ENCODE measurements around the gene HOXB13. TPM values are rescaled to one million over a fixed set of nuclear protein-coding genes. Genes with fewer than 3 reads are reported as not detected.

The HOXB13 gene
- total and polyA plus RNA-seq, 7 experiments from 2014 or later, result not detected

GRCh38 chr17:48729335-48730239 is 1.0 kb upstream of the HOXB13 start:
- Mint-ChIP-seq H3K9me3 (peaks cover 0 to 3% (median 0%) of the 10 kb centered on the region in 11 donors), H3K36me3 (no peaks in the 10 kb centered on the region), H3K4me1 (peaks cover 24 to 50% (median 32%) of the 10 kb centered on the region in 7 donors), H3K27ac (peak overlapping the region in 1 of 9 donors; percentile 72), H3K27me3 (peaks cover 93 to 97% (median 94%) of the 10 kb centered on the region in 5 donors), H3K4me3 (peak overlapping the region in 4 of 10 donors; percentile 22 to 78 (median 53))
- H3K4me1 ChIP-seq (ENCODE audit: control insufficient read depth in 2 of 2, insufficient read depth in 2 of 2, low read length in 2 of 2), result peaks cover 12 to 25% of the 10 kb centered on the region in 2 donors
- H3K4me3 ChIP-seq (ENCODE audit: low read length), result no peak overlapping the region
- ATAC-seq (no peak), DNase-seq (peak in 1 of 9 donors; percentile 2)
- no peak overlapping the region for H3K27ac ChIP-seq (ENCODE audit: low read depth, low read length)
- H3K27me3 ChIP-seq (ENCODE audit: control insufficient read depth in 2 of 2, insufficient read depth in 2 of 2, low read length in 2 of 2), result peaks cover 34 to 72% of the 10 kb centered on the region in 2 donors
- intact Hi-C loops (cut with micrococcal nuclease), result loop anchor here (5.0 to 10.0 kb wide), 3 partner anchors 87 to 265 kb away; partner anchors contain the start of genes HOXB7 (in 1 of the 2) and IGF2BP1 (in 1 of the 2)
- ChIA-PET POLR2A (no interaction called here), CTCF (interaction anchor here (0.8 kb wide), 1 partner anchor 149 kb away, joined by 3 read pairs; no protein-coding TSS in a partner anchor)
- H3K9me3 ChIP-seq (ENCODE audit: control insufficient read depth in 2 of 3, low read length in 3 of 3), result no peaks in the 10 kb centered on the region
- no peaks in the 10 kb centered on the region for H3K36me3 ChIP-seq (ENCODE audit: control insufficient read depth in 2 of 3, insufficient read depth in 3 of 3, low read length in 3 of 3)

- no peak for ATAC-seq
- H3K36me3 ChIP-seq (ENCODE audit: control insufficient read depth in 2 of 3, insufficient read depth in 3 of 3, low read length in 3 of 3), result no peaks in the 10 kb centered on the region
- POLR2A ChIA-PET, result no interaction called here
- no peak overlapping the region for H3K4me3 ChIP-seq (ENCODE audit: low read length)
- no peak overlapping the region for H3K27ac ChIP-seq (ENCODE audit: low read depth, low read length)
- no peaks in the 10 kb centered on the region for H3K9me3 ChIP-seq (ENCODE audit: control insufficient read depth in 2 of 3, low read length in 3 of 3)
- CTCF ChIA-PET, result interaction anchor here (0.6 kb wide), 1 partner anchor 153 kb away, joined by 4 read pairs; no protein-coding TSS in a partner anchor
- H3K27me3 ChIP-seq (ENCODE audit: control insufficient read depth in 2 of 2, insufficient read depth in 2 of 2, low read length in 2 of 2), result peaks cover 35 to 79% of the 10 kb centered on the region in 2 donors
- Mint-ChIP-seq H3K36me3 (no peaks in the 10 kb centered on the region), H3K27me3 (peaks cover 92 to 99% (median 96%) of the 10 kb centered on the region in 5 donors), H3K4me3 (peak overlapping the region in 9 of 10 donors; percentile 27 to 89 (median 56)), H3K9me3 (peaks cover 0 to 3% (median 0%) of the 10 kb centered on the region in 11 donors), H3K27ac (peak overlapping the region in 1 of 9 donors; percentile 47), H3K4me1 (peaks cover 26 to 53% (median 36%) of the 10 kb centered on the region in 7 donors)
- H3K4me1 ChIP-seq (ENCODE audit: control insufficient read depth in 2 of 2, insufficient read depth in 2 of 2, low read length in 2 of 2), result peaks cover 27 to 36% of the 10 kb centered on the region in 2 donors
- intact Hi-C loops (cut with micrococcal nuclease), result loop anchor here (5.0 to 10.0 kb wide), 3 partner anchors 85 to 267 kb away; partner anchors contain the start of genes HOXB7 (in 1 of the 2) and IGF2BP1 (in 1 of the 2)
- no peak for DNase-seq
Measured at GRCh38 chr17:48727415-48728175, 955 bp downstream of the HOXB13 start.

GRCh38 chr17:48726916-48727286 is 1.6 kb downstream of the HOXB13 start:
- Mint-ChIP-seq H3K9me3 (peaks cover 0 to 6% (median 0%) of the 10 kb centered on the region in 11 donors), H3K4me1 (peaks cover 24 to 55% (median 36%) of the 10 kb centered on the region in 7 donors), H3K36me3 (no peaks in the 10 kb centered on the region), H3K27ac (peak overlapping the region in 1 of 9 donors; percentile 47), H3K27me3 (peaks cover 92 to 99% (median 96%) of the 10 kb centered on the region in 5 donors), H3K4me3 (peak overlapping the region in 5 of 10 donors; percentile 0 to 30 (median 4))
- intact Hi-C loops (cut with micrococcal nuclease), result loop anchor here (5.0 to 10.0 kb wide), 3 partner anchors 85 to 268 kb away; partner anchors contain the start of genes HOXB7 (in 1 of the 2) and IGF2BP1 (in 1 of the 2)
- CTCF ChIA-PET, result no interaction called here
- ATAC-seq (no peak), DNase-seq (no peak)
- Histone ChIP-seq H3K27ac (ENCODE audit: low read depth, low read length) (no peak overlapping the region), H3K36me3 (ENCODE audit: control insufficient read depth in 2 of 3, insufficient read depth in 3 of 3, low read length in 3 of 3) (no peaks in the 10 kb centered on the region), H3K4me3 (ENCODE audit: low read length) (no peak overlapping the region), H3K4me1 (ENCODE audit: control insufficient read depth in 2 of 2, insufficient read depth in 2 of 2, low read length in 2 of 2) (peaks cover 27 to 36% of the 10 kb centered on the region in 2 donors), H3K9me3 (ENCODE audit: control insufficient read depth in 2 of 3, low read length in 3 of 3) (no peaks in the 10 kb centered on the region), H3K27me3 (ENCODE audit: control insufficient read depth in 2 of 2, insufficient read depth in 2 of 2, low read length in 2 of 2) (peaks cover 42 to 86% of the 10 kb centered on the region in 2 donors)
- POLR2A ChIA-PET, result interaction anchor here (0.8 to 1.2 kb wide), 2 partner anchors 10 to 150 kb away, joined by 3 to 4 read pairs; no protein-coding TSS in a partner anchor

- POLR2A ChIA-PET, result interaction anchor here (0.8 to 1.2 kb wide), 2 partner anchors 9 to 151 kb away, joined by 3 to 4 read pairs; no protein-coding TSS in a partner anchor
- H3K9me3 ChIP-seq (ENCODE audit: control insufficient read depth in 2 of 3, low read length in 3 of 3), result no peaks in the 10 kb centered on the region
- H3K27me3 ChIP-seq (ENCODE audit: control insufficient read depth in 2 of 2, insufficient read depth in 2 of 2, low read length in 2 of 2), result peaks cover 43 to 91% of the 10 kb centered on the region in 2 donors
- Mint-ChIP-seq H3K27me3 (peaks cover 88 to 98% (median 92%) of the 10 kb centered on the region in 5 donors), H3K9me3 (peaks cover 0 to 6% (median 0%) of the 10 kb centered on the region in 11 donors), H3K27ac (peak overlapping the region in 2 of 9 donors; percentile 5 to 29), H3K4me3 (peak overlapping the region in 3 of 10 donors; percentile 26 to 34 (median 29)), H3K4me1 (peaks cover 24 to 55% (median 36%) of the 10 kb centered on the region in 7 donors), H3K36me3 (no peaks in the 10 kb centered on the region)
- H3K36me3 ChIP-seq (ENCODE audit: control insufficient read depth in 2 of 3, insufficient read depth in 3 of 3, low read length in 3 of 3), result no peaks in the 10 kb centered on the region
- no peak overlapping the region for H3K4me3 ChIP-seq (ENCODE audit: low read length)
- ATAC-seq (no peak), DNase-seq (no peak)
- intact Hi-C loops (cut with micrococcal nuclease), result loop anchor here (5.0 to 10.0 kb wide), 3 partner anchors 84 to 268 kb away; partner anchors contain the start of genes HOXB7 (in 1 of the 2) and IGF2BP1 (in 1 of the 2)
- H3K4me1 ChIP-seq (ENCODE audit: control insufficient read depth in 2 of 2, insufficient read depth in 2 of 2, low read length in 2 of 2), result peaks cover 27 to 36% of the 10 kb centered on the region in 2 donors
- H3K27ac ChIP-seq (ENCODE audit: low read depth, low read length), result no peak overlapping the region
- CTCF ChIA-PET, result interaction anchor here (0.8 kb wide), 1 partner anchor 11 kb away, joined by 3 read pairs; no protein-coding TSS in a partner anchor
Measured at GRCh38 chr17:48726114-48726915, 2.2 kb downstream of the HOXB13 start.

GRCh38 chr17:48725288-48726064 is 3.1 kb downstream of the HOXB13 start:
- Histone ChIP-seq H3K4me1 (ENCODE audit: control insufficient read depth in 2 of 2, insufficient read depth in 2 of 2, low read length in 2 of 2) (peaks cover 27 to 36% of the 10 kb centered on the region in 2 donors), H3K27me3 (ENCODE audit: control insufficient read depth in 2 of 2, insufficient read depth in 2 of 2, low read length in 2 of 2) (peaks cover 49 to 91% of the 10 kb centered on the region in 2 donors), H3K36me3 (ENCODE audit: control insufficient read depth in 2 of 3, insufficient read depth in 3 of 3, low read length in 3 of 3) (no peaks in the 10 kb centered on the region), H3K4me3 (ENCODE audit: low read length) (no peak overlapping the region), H3K27ac (ENCODE audit: low read depth, low read length) (no peak overlapping the region), H3K9me3 (ENCODE audit: control insufficient read depth in 2 of 3, low read length in 3 of 3) (no peaks in the 10 kb centered on the region)
- Mint-ChIP-seq H3K4me3 (peak overlapping the region in 8 of 10 donors; percentile 47 to 74 (median 68)), H3K27ac (peak overlapping the region in 1 of 9 donors; percentile 83), H3K27me3 (peaks cover 87 to 99% (median 90%) of the 10 kb centered on the region in 5 donors), H3K36me3 (peaks cover 0 to 3% (median 0%) of the 10 kb centered on the region in 5 donors), H3K9me3 (peaks cover 0 to 9% (median 0%) of the 10 kb centered on the region in 11 donors), H3K4me1 (peaks cover 25 to 59% (median 38%) of the 10 kb centered on the region in 7 donors)
- ChIA-PET CTCF (interaction anchor here (0.6 to 3.0 kb wide), 6 partner anchors 9 to 153 kb away, joined by 3 to 17 read pairs (median 4); no protein-coding TSS in a partner anchor), POLR2A (interaction anchor here (1.2 kb wide), 1 partner anchor 9 kb away, joined by 4 read pairs; no protein-coding TSS in a partner anchor)
- no peak for DNase-seq
- intact Hi-C loops (cut with micrococcal nuclease), result loop anchor here (2.0 to 10.0 kb wide), 5 partner anchors 23 to 269 kb away; partner anchors contain the start of genes HOXB7 (in 1 of the 2) and IGF2BP1 (in 1 of the 2)
- no peak for ATAC-seq
